Stimulated activated CD4-positive, alpha-beta T cell treated with anti-CD3 and anti-CD28 coated beads, TNF-alpha, amount 100 ng/mL, for 48 hours (primary cell): Measurements from ENCODE around the gene NOBOX.
"Not testable (repeated sequence)": the region's sequence is repeated elsewhere in the genome, so short reads cannot be mapped to it uniquely, and the experiment has no call there.

Source experiments
- DNase-seq, 3 donors: peaks; one replicate each; pipeline ENCODE4 v3.0.0-alpha.2; 2020; ENCODE audit warnings: low read depth in 3 of 3

Gene NOBOX

GRCh38 chr7:144403649-144404061 lies at the start of gene NOBOX:
Gene NOBOX, minus strand, starts transcription at chr7:144403693.
- DNase-seq = no peak

- no peak for DNase-seq
Measured at GRCh38 chr7:144452064-144452463, 48.6 kb upstream of the NOBOX start.

- no peak for DNase-seq
Measured at GRCh38 chr7:144445590-144445989, 42.1 kb upstream of the NOBOX start.

GRCh38 chr7:144439717-144440205 lies 36.3 kb upstream of the NOBOX start:
- no peak for DNase-seq

- DNase-seq = no peak
Measured at GRCh38 chr7:144438759-144439158, 35.3 kb upstream of the NOBOX start.

- DNase-seq = peak; percentile 1 to 37 (median 14)
Measured at GRCh38 chr7:144437370-144438191, 34.1 kb upstream of the NOBOX start.

- no peak for DNase-seq
Measured at GRCh38 chr7:144436500-144436899, 33.0 kb upstream of the NOBOX start.

GRCh38 chr7:144428431-144428830 lies 24.9 kb upstream of the NOBOX start:
- no peak for DNase-seq

- not testable (repeated sequence) for DNase-seq
Measured at GRCh38 chr7:144427539-144427938, 24.0 kb upstream of the NOBOX start.

- DNase-seq = not testable (repeated sequence)
Measured at GRCh38 chr7:144418931-144419330, 15.4 kb upstream of the NOBOX start.

- DNase-seq = no peak
Measured at GRCh38 chr7:144416341-144416740, 12.8 kb upstream of the NOBOX start.

- DNase-seq = no peak
Measured at GRCh38 chr7:144415858-144416257, 12.4 kb upstream of the NOBOX start.

- no peak for DNase-seq
Measured at GRCh38 chr7:144414815-144415214, 11.3 kb upstream of the NOBOX start.

GRCh38 chr7:144410441-144410840 lies 6.9 kb upstream of the NOBOX start:
- no peak for DNase-seq

GRCh38 chr7:144408121-144408520 lies 4.6 kb upstream of the NOBOX start:
- DNase-seq = no peak

GRCh38 chr7:144407266-144407931 lies 3.9 kb upstream of the NOBOX start:
- DNase-seq = no peak

GRCh38 chr7:144404946-144405345 lies 1.5 kb upstream of the NOBOX start:
- DNase-seq = no peak

- DNase-seq = no peak
Measured at GRCh38 chr7:144403102-144403501, 391 bp downstream of the NOBOX start.

GRCh38 chr7:144401490-144401889 lies 2.0 kb downstream of the NOBOX start:
- no peak for DNase-seq

GRCh38 chr7:144399946-144400345 lies 3.5 kb downstream of the NOBOX start:
- no peak for DNase-seq

- no peak for DNase-seq
Measured at GRCh38 chr7:144398911-144399310, 4.6 kb downstream of the NOBOX start.

- DNase-seq = no peak
Measured at GRCh38 chr7:144398291-144398690, 5.2 kb downstream of the NOBOX start.

GRCh38 chr7:144397086-144397485 lies 6.4 kb downstream of the NOBOX start:
- DNase-seq = no peak
